WTC11 (cell line): Measurements from ENCODE around the gene SLC17A9.

Experiments used
- ATF1 ChIP-seq: sonication (generic); formaldehyde crosslinking; IDR thresholded peaks from 2 replicates; pipeline ENCODE4 v1.8.1; 2023; ENCODE audit warnings: mild to moderate bottlenecking, moderate library complexity, missing genetic modification reagents
- IRF2 ChIP-seq: sonication (generic); formaldehyde crosslinking; IDR thresholded peaks from 2 replicates; pipeline ENCODE4 v1.8.0; 2022; ENCODE audit warnings: low read depth, missing genetic modification reagents, borderline replicate concordance
- JAZF1 ChIP-seq: fragments of 250-450 bp; sonication (Bioruptor Pico); IDR thresholded peaks from 2 replicates; pipeline ENCODE4 v1.9.0; 2021; ENCODE audit warnings: moderate library complexity, mild to moderate bottlenecking, inconsistent platforms
- NR1H2 ChIP-seq: sonication (generic); formaldehyde crosslinking; IDR thresholded peaks from 2 replicates; pipeline ENCODE4 v1.9.0; 2021; ENCODE audit warnings: mild to moderate bottlenecking, moderate library complexity, missing genetic modification reagents
- NR3C1 ChIP-seq: sonication (generic); formaldehyde crosslinking; conservative IDR thresholded peaks from 2 replicates; pipeline ENCODE4 v1.8.1; 2023; ENCODE audit warnings: low read depth, mild to moderate bottlenecking, missing genetic modification reagents
- SP1 ChIP-seq: sonication (generic); formaldehyde crosslinking; conservative IDR thresholded peaks from 2 replicates; pipeline ENCODE4 v1.8.1; 2022; ENCODE audit warnings: missing genetic modification reagents
- TEAD1 ChIP-seq: sonication (generic); formaldehyde crosslinking; IDR thresholded peaks from 2 replicates; pipeline ENCODE4 v1.8.0; 2022; ENCODE audit warnings: mild to moderate bottlenecking, missing genetic modification reagents
- ZNF416 ChIP-seq: fragments of 250-450 bp; sonication (Bioruptor Pico); IDR thresholded peaks from 2 replicates; pipeline ENCODE4 v1.9.0; 2021; ENCODE audit warnings: mild to moderate bottlenecking, inconsistent platforms
- TF ChIP-seq, protein P1 (sequence below): fragments of 200-600 bp; IDR thresholded peaks from 2 replicates; pipeline ENCODE4 v1.8.0; 2022; ENCODE audit warnings: antibody characterized with exemption
- TF ChIP-seq, protein P2 (sequence below): sonication (generic); formaldehyde crosslinking; IDR thresholded peaks from 2 replicates; pipeline ENCODE4 v1.8.0; 2023; ENCODE audit warnings: missing genetic modification reagents
- TF ChIP-seq, protein P3 (sequence below): sonication (generic); formaldehyde crosslinking; IDR thresholded peaks from 2 replicates; pipeline ENCODE4 v1.8.1; 2023; ENCODE audit warnings: mild to moderate bottlenecking, missing genetic modification reagents, moderate library complexity

DNA sequence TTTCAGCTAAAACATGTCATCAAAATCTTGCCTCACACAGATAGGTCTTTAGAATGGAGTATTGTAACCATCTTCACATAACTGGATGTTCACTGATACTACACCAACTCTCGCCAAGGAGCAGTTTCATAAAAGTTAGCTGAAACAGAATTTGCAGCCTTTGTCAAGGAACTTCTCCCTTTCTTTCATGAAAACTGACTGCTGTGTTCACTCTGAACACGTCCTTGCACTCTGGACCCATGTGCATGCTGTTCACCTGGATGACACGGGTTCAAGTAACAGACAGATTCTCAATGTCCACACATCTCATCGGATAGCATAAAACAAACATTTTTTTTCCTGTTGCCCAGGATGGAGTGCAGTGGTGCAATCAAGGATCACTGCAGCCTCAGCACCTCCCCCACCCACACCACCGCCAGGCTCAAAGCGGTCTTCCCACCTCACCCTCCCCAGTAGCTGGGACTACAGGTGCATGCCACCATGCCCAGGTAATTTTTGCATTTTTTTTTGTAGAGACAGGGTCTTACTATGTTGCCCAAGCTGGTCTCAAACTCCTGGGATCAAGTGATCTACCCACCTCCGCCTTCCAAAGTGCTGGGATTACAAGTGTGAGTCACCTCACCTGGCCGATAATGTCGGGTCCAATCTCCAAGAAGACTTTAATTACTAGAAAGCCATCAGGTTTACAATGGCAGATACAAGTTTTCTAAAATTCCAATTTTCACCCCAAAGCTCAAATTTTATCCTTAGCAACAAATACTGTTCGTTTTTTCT lies 35.6 kb upstream of the SLC17A9 start:
- TF ChIP-seq, protein P1, sequence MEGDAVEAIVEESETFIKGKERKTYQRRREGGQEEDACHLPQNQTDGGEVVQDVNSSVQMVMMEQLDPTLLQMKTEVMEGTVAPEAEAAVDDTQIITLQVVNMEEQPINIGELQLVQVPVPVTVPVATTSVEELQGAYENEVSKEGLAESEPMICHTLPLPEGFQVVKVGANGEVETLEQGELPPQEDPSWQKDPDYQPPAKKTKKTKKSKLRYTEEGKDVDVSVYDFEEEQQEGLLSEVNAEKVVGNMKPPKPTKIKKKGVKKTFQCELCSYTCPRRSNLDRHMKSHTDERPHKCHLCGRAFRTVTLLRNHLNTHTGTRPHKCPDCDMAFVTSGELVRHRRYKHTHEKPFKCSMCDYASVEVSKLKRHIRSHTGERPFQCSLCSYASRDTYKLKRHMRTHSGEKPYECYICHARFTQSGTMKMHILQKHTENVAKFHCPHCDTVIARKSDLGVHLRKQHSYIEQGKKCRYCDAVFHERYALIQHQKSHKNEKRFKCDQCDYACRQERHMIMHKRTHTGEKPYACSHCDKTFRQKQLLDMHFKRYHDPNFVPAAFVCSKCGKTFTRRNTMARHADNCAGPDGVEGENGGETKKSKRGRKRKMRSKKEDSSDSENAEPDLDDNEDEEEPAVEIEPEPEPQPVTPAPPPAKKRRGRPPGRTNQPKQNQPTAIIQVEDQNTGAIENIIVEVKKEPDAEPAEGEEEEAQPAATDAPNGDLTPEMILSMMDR: no peak
- TF ChIP-seq NR3C1 (CRISPR knock-in tag) (no peak), NR1H2 (CRISPR knock-in tag) (no peak), ZNF416 (CRISPR knock-in tag) (no peak), TEAD1 (no peak), SP1 (CRISPR knock-in tag) (no peak), IRF2 (CRISPR knock-in tag) (no peak), ATF1 (CRISPR knock-in tag) (no peak), JAZF1 (CRISPR knock-in tag) (no peak)
- TF ChIP-seq, protein P2, sequence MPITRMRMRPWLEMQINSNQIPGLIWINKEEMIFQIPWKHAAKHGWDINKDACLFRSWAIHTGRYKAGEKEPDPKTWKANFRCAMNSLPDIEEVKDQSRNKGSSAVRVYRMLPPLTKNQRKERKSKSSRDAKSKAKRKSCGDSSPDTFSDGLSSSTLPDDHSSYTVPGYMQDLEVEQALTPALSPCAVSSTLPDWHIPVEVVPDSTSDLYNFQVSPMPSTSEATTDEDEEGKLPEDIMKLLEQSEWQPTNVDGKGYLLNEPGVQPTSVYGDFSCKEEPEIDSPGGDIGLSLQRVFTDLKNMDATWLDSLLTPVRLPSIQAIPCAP (CRISPR knock-in tag): no peak
- TF ChIP-seq, protein P3, sequence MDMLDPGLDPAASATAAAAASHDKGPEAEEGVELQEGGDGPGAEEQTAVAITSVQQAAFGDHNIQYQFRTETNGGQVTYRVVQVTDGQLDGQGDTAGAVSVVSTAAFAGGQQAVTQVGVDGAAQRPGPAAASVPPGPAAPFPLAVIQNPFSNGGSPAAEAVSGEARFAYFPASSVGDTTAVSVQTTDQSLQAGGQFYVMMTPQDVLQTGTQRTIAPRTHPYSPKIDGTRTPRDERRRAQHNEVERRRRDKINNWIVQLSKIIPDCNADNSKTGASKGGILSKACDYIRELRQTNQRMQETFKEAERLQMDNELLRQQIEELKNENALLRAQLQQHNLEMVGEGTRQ: no peak
